HepG2 (cell line): ENCODE measurements around the gene GLRX5. TPM values are rescaled to one million over a fixed set of nuclear protein-coding genes. Genes with fewer than 3 reads are reported as not detected.

Experiments
- ELF1 ChIP-seq: sonication (generic); formaldehyde crosslinking; IDR thresholded peaks from 2 replicates; pipeline ENCODE4 v1.4.0; 2020; ENCODE audit warnings: missing genetic modification reagents
- FLYWCH1 ChIP-seq: sonication (generic); formaldehyde crosslinking; IDR thresholded peaks from 2 replicates; pipeline ENCODE4 v1.8.1; 2023; ENCODE audit warnings: mild to moderate bottlenecking, missing genetic modification reagents
- HNRNPLL ChIP-seq: fragments of 200-400 bp; formaldehyde crosslinking; IDR thresholded peaks from 2 replicates; pipeline ENCODE4 v1.6.1; 2017; ENCODE audit warnings: mild to moderate bottlenecking, low read depth, low read length; ENCODE audit not compliant: poor library complexity, severe bottlenecking
- IRF2 ChIP-seq: IDR thresholded peaks from 2 replicates; pipeline ENCODE4 v1.6.1; 2018; ENCODE audit warnings: missing genetic modification reagents, missing compliant biosample characterization
- KDM3A ChIP-seq: IDR thresholded peaks from 2 replicates; pipeline ENCODE4 v1.6.1; 2018; ENCODE audit warnings: low read depth, missing compliant biosample characterization
- KMT2A ChIP-seq: sonication (generic); formaldehyde crosslinking; IDR thresholded peaks from 2 replicates; pipeline ENCODE4 v1.4.0; 2020; ENCODE audit warnings: missing genetic modification reagents
- MAFK ChIP-seq, 2 experiments: IDR thresholded peaks in 1 of 2; conservative IDR thresholded peaks in 1 of 2; 2 replicates each; pipeline ENCODE4 v1.6.1; 2011; ENCODE audit warnings: improper control_type of control experiment in 2 of 2, low read length in 2 of 2
- MLLT10 ChIP-seq: sonication (generic); formaldehyde crosslinking; IDR thresholded peaks from 2 replicates; pipeline ENCODE4 v1.4.0; 2020; ENCODE audit warnings: missing genetic modification reagents
- MTF1 ChIP-seq: sonication (generic); formaldehyde crosslinking; IDR thresholded peaks from 2 replicates; pipeline ENCODE4 v1.5.0; 2020; ENCODE audit warnings: missing genetic modification reagents
- NBN ChIP-seq: fragments of 450-650 bp; conservative IDR thresholded peaks from 2 replicates; pipeline ENCODE4 v1.6.1; 2017
- NFE2L1 ChIP-seq: sonication (generic); formaldehyde crosslinking; IDR thresholded peaks from 2 replicates; pipeline ENCODE4 v1.4.0; 2020; ENCODE audit warnings: missing genetic modification reagents, mild to moderate bottlenecking, borderline replicate concordance
- POLR2A ChIP-seq, 2 experiments: IDR thresholded peaks; 2 replicates each; pipeline ENCODE4 v1.6.1; 2011; ENCODE audit warnings: low read depth in 2 of 2, low read length in 2 of 2, mild to moderate bottlenecking in 1 of 2, moderate library complexity in 1 of 2; ENCODE audit not compliant: insufficient read depth in 1 of 2
- PRDM15 ChIP-seq: sonication (generic); formaldehyde crosslinking; IDR thresholded peaks from 2 replicates; pipeline ENCODE4 v1.4.0; 2020; ENCODE audit warnings: missing genetic modification reagents
- ZHX1 ChIP-seq: sonication (generic); formaldehyde crosslinking; IDR thresholded peaks from 2 replicates; pipeline ENCODE4 v1.8.1; 2022; ENCODE audit warnings: low read depth, mild to moderate bottlenecking, missing genetic modification reagents
- ZNF326 ChIP-seq: sonication (generic); formaldehyde crosslinking; IDR thresholded peaks from 2 replicates; pipeline ENCODE4 v1.4.0; 2020; ENCODE audit warnings: missing genetic modification reagents, borderline replicate concordance
- ZNF7 ChIP-seq: IDR thresholded peaks from 2 replicates; pipeline ENCODE4 v1.6.1; 2016; ENCODE audit warnings: missing biosample characterization, missing genetic modification reagents
- ZNF709 ChIP-seq: sonication (generic); formaldehyde crosslinking; IDR thresholded peaks from 2 replicates; pipeline ENCODE4 v1.5.0; 2020; ENCODE audit warnings: mild to moderate bottlenecking, missing genetic modification reagents
- polyA plus RNA-seq, 8 experiments: library from polyadenylated mRNA; depleted of rRNA in 3 of 8; stranded (reverse) in 7 of 8; unstranded in 1 of 8; fragments of >200 nt; fragmentation: Illumina TruSeq in 4 of 8; extraction: Trizol in 4 of 8; gene quantifications; 2 replicates each; pipeline versions ENCODE4 v1.2.1 to v1.2.3, GENCODE V29; 2011 to 2016; ENCODE audit warnings: low read depth in 4 of 8, missing spikeins in 1 of 8, mixed read lengths in 1 of 8; ENCODE audit not compliant: insufficient read depth in 1 of 8
- total RNA-seq, 5 experiments: library from RNA; depleted of rRNA; stranded (reverse); fragments of >200 nt; fragmentation: Illumina TruSeq; extraction: Trizol; gene quantifications; 2 replicates each; pipeline ENCODE4 v1.2.3, GENCODE V29; 2016; ENCODE audit warnings: low read depth in 1 of 5
- TF ChIP-seq, protein P1 (sequence below): IDR thresholded peaks from 2 replicates; pipeline ENCODE4 v1.6.1; 2012; ENCODE audit warnings: low read length, improper control_type of control experiment
- TF ChIP-seq, protein P2 (sequence below), 2 experiments: sonication (generic) in 1 of 2; formaldehyde crosslinking in 1 of 2; IDR thresholded peaks; 2 replicates each; pipeline versions ENCODE4 v1.4.0 to v1.6.1; 2018 to 2020; ENCODE audit warnings: missing genetic modification reagents in 2 of 2, borderline replicate concordance in 1 of 2, low read depth in 1 of 2, mild to moderate bottlenecking in 1 of 2, missing biosample characterization in 1 of 2

GLRX5 gene
- total and polyA plus RNA-seq, 2 of the 13 experiments (the other 11 are each of a cell fraction or from before 2014, with no cell fraction given) = 122 to 146 TPM

DNA sequence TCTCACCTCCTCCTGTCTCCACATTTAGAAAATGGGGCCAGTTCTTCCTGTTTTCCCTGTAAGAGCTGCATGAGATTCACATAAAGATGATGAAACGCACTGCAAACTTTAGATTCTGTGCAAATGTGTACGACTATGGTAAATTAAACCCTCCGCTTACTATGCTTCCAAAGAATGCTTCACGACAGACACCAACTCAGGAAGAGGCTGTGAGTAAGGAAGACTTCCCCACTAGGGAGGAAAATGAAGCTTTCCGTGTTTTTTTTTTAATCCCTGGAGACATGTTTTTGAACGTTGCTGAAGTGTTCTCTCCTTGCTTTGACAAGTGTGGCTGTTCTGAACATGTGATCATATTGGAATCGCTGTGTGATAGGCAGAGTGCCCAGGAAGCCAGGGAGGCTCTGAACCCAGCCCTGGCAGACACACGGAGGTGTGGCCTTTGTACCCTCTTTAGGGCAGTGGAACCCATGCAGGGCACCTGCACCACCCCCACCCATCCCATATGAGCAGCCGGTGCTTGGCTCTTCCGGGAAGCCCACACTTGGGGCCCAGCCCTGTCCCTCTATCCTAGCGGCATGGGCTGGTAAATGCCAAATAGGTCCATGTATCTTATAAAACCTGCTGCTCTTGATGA, 10.9 kb upstream of the GLRX5 start (continued):
- no peak for TF ChIP-seq ZHX1
- no peak for TF ChIP-seq PRDM15 (CRISPR knock-in tag)
- no peak for TF ChIP-seq MAFK (conservative IDR thresholded peaks at IDR 0.05 in 1 of 2, IDR thresholded peaks at IDR 0.05 in 1 of 2; ENCODE audit: low read length in 2 of 2)
- no peak for TF ChIP-seq KMT2A
- TF ChIP-seq ZNF709 (CRISPR knock-in tag) = 0 out of 2 replicates have a peak, but pooled peaks have one; percentile 37
- TF ChIP-seq ZNF7 (CRISPR knock-in tag) = no peak
- TF ChIP-seq ZNF326 = no peak
- no peak for TF ChIP-seq FLYWCH1 (CRISPR knock-in tag)
- TF ChIP-seq HNRNPLL = no peak
- TF ChIP-seq MTF1 (CRISPR knock-in tag) = no peak
- TF ChIP-seq KDM3A (CRISPR knock-in tag) = no peak
- TF ChIP-seq POLR2A (IDR thresholded peaks at IDR 0.05; ENCODE audit: insufficient read depth in 1 of 2, low read depth in 2 of 2, low read length in 2 of 2) = peak; percentile 20 to 62; a peak in 2 of 4 replicates
- no peak for TF ChIP-seq NBN
- TF ChIP-seq NFE2L1 (CRISPR knock-in tag) = no peak
- TF ChIP-seq, protein P1, sequence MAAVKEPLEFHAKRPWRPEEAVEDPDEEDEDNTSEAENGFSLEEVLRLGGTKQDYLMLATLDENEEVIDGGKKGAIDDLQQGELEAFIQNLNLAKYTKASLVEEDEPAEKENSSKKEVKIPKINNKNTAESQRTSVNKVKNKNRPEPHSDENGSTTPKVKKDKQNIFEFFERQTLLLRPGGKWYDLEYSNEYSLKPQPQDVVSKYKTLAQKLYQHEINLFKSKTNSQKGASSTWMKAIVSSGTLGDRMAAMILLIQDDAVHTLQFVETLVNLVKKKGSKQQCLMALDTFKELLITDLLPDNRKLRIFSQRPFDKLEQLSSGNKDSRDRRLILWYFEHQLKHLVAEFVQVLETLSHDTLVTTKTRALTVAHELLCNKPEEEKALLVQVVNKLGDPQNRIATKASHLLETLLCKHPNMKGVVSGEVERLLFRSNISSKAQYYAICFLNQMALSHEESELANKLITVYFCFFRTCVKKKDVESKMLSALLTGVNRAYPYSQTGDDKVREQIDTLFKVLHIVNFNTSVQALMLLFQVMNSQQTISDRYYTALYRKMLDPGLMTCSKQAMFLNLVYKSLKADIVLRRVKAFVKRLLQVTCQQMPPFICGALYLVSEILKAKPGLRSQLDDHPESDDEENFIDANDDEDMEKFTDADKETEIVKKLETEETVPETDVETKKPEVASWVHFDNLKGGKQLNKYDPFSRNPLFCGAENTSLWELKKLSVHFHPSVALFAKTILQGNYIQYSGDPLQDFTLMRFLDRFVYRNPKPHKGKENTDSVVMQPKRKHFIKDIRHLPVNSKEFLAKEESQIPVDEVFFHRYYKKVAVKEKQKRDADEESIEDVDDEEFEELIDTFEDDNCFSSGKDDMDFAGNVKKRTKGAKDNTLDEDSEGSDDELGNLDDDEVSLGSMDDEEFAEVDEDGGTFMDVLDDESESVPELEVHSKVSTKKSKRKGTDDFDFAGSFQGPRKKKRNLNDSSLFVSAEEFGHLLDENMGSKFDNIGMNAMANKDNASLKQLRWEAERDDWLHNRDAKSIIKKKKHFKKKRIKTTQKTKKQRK = no peak
- no peak for TF ChIP-seq MLLT10 (CRISPR knock-in tag)
- peak; percentile 80 for TF ChIP-seq ELF1 (CRISPR knock-in tag)
- TF ChIP-seq IRF2 (CRISPR knock-in tag) = no peak
- TF ChIP-seq, protein P2, sequence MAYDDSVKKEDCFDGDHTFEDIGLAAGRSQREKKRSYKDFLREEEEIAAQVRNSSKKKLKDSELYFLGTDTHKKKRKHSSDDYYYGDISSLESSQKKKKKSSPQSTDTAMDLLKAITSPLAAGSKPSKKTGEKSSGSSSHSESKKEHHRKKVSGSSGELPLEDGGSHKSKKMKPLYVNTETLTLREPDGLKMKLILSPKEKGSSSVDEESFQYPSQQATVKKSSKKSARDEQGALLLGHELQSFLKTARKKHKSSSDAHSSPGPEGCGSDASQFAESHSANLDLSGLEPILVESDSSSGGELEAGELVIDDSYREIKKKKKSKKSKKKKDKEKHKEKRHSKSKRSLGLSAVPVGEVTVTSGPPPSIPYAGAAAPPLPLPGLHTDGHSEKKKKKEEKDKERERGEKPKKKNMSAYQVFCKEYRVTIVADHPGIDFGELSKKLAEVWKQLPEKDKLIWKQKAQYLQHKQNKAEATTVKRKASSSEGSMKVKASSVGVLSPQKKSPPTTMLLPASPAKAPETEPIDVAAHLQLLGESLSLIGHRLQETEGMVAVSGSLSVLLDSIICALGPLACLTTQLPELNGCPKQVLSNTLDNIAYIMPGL (CRISPR knock-in tag; IDR thresholded peaks at IDR 0.05; ENCODE audit: borderline replicate concordance in 1 of 2, low read depth in 1 of 2) = peak in 1 of 2 experiments; percentile 24; a peak in 2 of 4 replicates
